Measurements from ENCODE around the gene GOLT1A.

Gene GOLT1A

GRCh38 chr1:204228896-204229295, 15.1 kb upstream of the GOLT1A start:
- no peak for ATAC-seq

GRCh38 chr1:204227996-204228785, 14.4 kb upstream of the GOLT1A start:
- no peak for ATAC-seq
- no peak overlapping the region for H3K27ac Mint-ChIP-seq
- peaks cover 4% of the 10 kb centered on the region for H3K4me1 Mint-ChIP-seq
- H3K9me3 Mint-ChIP-seq: no peaks in the 10 kb centered on the region
- no peaks in the 10 kb centered on the region for H3K27me3 Mint-ChIP-seq
- no peak for DNase-seq
- H3K4me3 Mint-ChIP-seq: no peak overlapping the region

More at GRCh38 chr1:204228896-204229295, 15.1 kb upstream of the GOLT1A start:
- no peaks in the 10 kb centered on the region for H3K27me3 Mint-ChIP-seq
- DNase-seq: no peak
- peaks cover 4% of the 10 kb centered on the region for H3K4me1 Mint-ChIP-seq
- no peak overlapping the region for H3K27ac Mint-ChIP-seq
- H3K9me3 Mint-ChIP-seq: no peaks in the 10 kb centered on the region
- no peak overlapping the region for H3K4me3 Mint-ChIP-seq

GRCh38 chr1:204227351-204227750, 13.6 kb upstream of the GOLT1A start:
- H3K4me3 Mint-ChIP-seq: no peak overlapping the region
- no peak for ATAC-seq
- peaks cover 1% of the 10 kb centered on the region for H3K4me1 Mint-ChIP-seq
- no peaks in the 10 kb centered on the region for H3K27me3 Mint-ChIP-seq
- DNase-seq: no peak
- no peak overlapping the region for H3K27ac Mint-ChIP-seq
- no peaks in the 10 kb centered on the region for H3K9me3 Mint-ChIP-seq

- Mint-ChIP-seq H3K4me3 (no peak overlapping the region), H3K27me3 (no peaks in the 10 kb centered on the region), H3K27ac (no peak overlapping the region), H3K9me3 (no peaks in the 10 kb centered on the region), H3K4me1 (no peaks in the 10 kb centered on the region)
- ATAC-seq: no peak
- no peak for DNase-seq
These were observed 12.3 kb upstream of the GOLT1A start for GRCh38 chr1:204225841-204226735.

- Mint-ChIP-seq H3K27me3 (no peaks in the 10 kb centered on the region), H3K4me1 (no peaks in the 10 kb centered on the region), H3K27ac (no peak overlapping the region), H3K9me3 (no peaks in the 10 kb centered on the region), H3K4me3 (no peak overlapping the region)
- DNase-seq: no peak
- ATAC-seq: no peak
These were observed 10.9 kb upstream of the GOLT1A start for GRCh38 chr1:204224655-204225054.

GRCh38 chr1:204223129-204223860, 9.5 kb upstream of the GOLT1A start:
- no peak for ATAC-seq
- H3K27ac Mint-ChIP-seq: no peak overlapping the region
- peaks cover 7% of the 10 kb centered on the region for H3K4me1 Mint-ChIP-seq
- no peak for DNase-seq
- no peak overlapping the region for H3K4me3 Mint-ChIP-seq
- H3K9me3 Mint-ChIP-seq: no peaks in the 10 kb centered on the region
- no peaks in the 10 kb centered on the region for H3K27me3 Mint-ChIP-seq

GRCh38 chr1:204222764-204223055, 8.9 kb upstream of the GOLT1A start:
- ATAC-seq (no peak), DNase-seq (no peak)
- Mint-ChIP-seq H3K9me3 (no peaks in the 10 kb centered on the region), H3K4me3 (no peak overlapping the region), H3K4me1 (peaks cover 11% of the 10 kb centered on the region), H3K27ac (peak overlapping the region in 1 of 2 donors; percentile 35), H3K27me3 (no peaks in the 10 kb centered on the region)

GRCh38 chr1:204222006-204222763, 8.4 kb upstream of the GOLT1A start:
- ATAC-seq (no peak), DNase-seq (no peak)
- Mint-ChIP-seq H3K4me3 (no peak overlapping the region), H3K27ac (peak overlapping the region in 1 of 2 donors; percentile 35), H3K9me3 (no peaks in the 10 kb centered on the region), H3K27me3 (no peaks in the 10 kb centered on the region), H3K4me1 (peaks cover 11% of the 10 kb centered on the region)

- peaks cover 11% of the 10 kb centered on the region for H3K4me1 Mint-ChIP-seq
- H3K9me3 Mint-ChIP-seq: no peaks in the 10 kb centered on the region
- H3K27ac Mint-ChIP-seq: peak overlapping the region in 1 of 2 donors; percentile 77
- no peak for ATAC-seq
- DNase-seq: no peak
- H3K27me3 Mint-ChIP-seq: no peaks in the 10 kb centered on the region
- H3K4me3 Mint-ChIP-seq: no peak overlapping the region
These were observed 7.5 kb upstream of the GOLT1A start for GRCh38 chr1:204221271-204221670.

- peaks cover 11% of the 10 kb centered on the region for H3K4me1 Mint-ChIP-seq
- no peak for DNase-seq
- H3K4me3 Mint-ChIP-seq: no peak overlapping the region
- H3K9me3 Mint-ChIP-seq: no peaks in the 10 kb centered on the region
- no peaks in the 10 kb centered on the region for H3K27me3 Mint-ChIP-seq
- peak overlapping the region in 1 of 2 donors; percentile 67 for H3K27ac Mint-ChIP-seq
- no peak for ATAC-seq
These were observed 6.3 kb upstream of the GOLT1A start for GRCh38 chr1:204219971-204220616.

GRCh38 chr1:204218552-204218951, 4.8 kb upstream of the GOLT1A start:
- no peak overlapping the region for H3K4me3 Mint-ChIP-seq
- no peaks in the 10 kb centered on the region for H3K27me3 Mint-ChIP-seq
- ATAC-seq (no peak), DNase-seq (no peak)
- H3K27ac Mint-ChIP-seq: no peak overlapping the region
- no peaks in the 10 kb centered on the region for H3K9me3 Mint-ChIP-seq
- H3K4me1 Mint-ChIP-seq: peaks cover 19% of the 10 kb centered on the region

GRCh38 chr1:204217648-204218000, 3.8 kb upstream of the GOLT1A start:
- Mint-ChIP-seq H3K4me1 (peaks cover 19% of the 10 kb centered on the region), H3K9me3 (no peaks in the 10 kb centered on the region), H3K27me3 (no peaks in the 10 kb centered on the region), H3K4me3 (no peak overlapping the region), H3K27ac (no peak overlapping the region)
- DNase-seq: no peak
- ATAC-seq: no peak

GRCh38 chr1:204216880-204217647, 3.3 kb upstream of the GOLT1A start:
- Mint-ChIP-seq H3K9me3 (no peaks in the 10 kb centered on the region), H3K27me3 (no peaks in the 10 kb centered on the region), H3K4me1 (peaks cover 19% of the 10 kb centered on the region), H3K27ac (no peak overlapping the region), H3K4me3 (no peak overlapping the region)
- DNase-seq (no peak), ATAC-seq (no peak)

- Mint-ChIP-seq H3K27ac (no peak overlapping the region), H3K9me3 (no peaks in the 10 kb centered on the region), H3K27me3 (no peaks in the 10 kb centered on the region), H3K4me1 (peaks cover 19% of the 10 kb centered on the region), H3K4me3 (no peak overlapping the region)
- no peak for ATAC-seq
- no peak for DNase-seq
These were observed 2.4 kb upstream of the GOLT1A start for GRCh38 chr1:204216236-204216635.

Measured in stimulated activated naive CD8-positive, alpha-beta T cell treated with anti-CD3 and anti-CD28 coated beads, Interleukin-15, amount 100 ng/mL, for 72 hours (primary cell).